ENCODE results near the gene FASTKD3.

GRCh38 chr5:7908317-7908716 lies 39.5 kb upstream of the FASTKD3 start:
- TF ChIP-seq POLR2A (IDR thresholded peaks at IDR 0.05; ENCODE audit: low read depth, low read length) (no peak), CTCF (conservative IDR thresholded peaks at IDR 0.05; ENCODE audit: low read depth, low read length) (no peak), RFX5 (IDR thresholded peaks at IDR 0.05; ENCODE audit: low read depth, low read length) (no peak), ELK1 (IDR thresholded peaks at IDR 0.05; ENCODE audit: borderline replicate concordance, low read depth, low read length) (no peak), USF2 (IDR thresholded peaks at IDR 0.05; ENCODE audit: low read depth, low read length) (no peak), BHLHE40 (IDR thresholded peaks at IDR 0.05; ENCODE audit: low read depth, low read length) (no peak), FOS (IDR thresholded peaks at IDR 0.05; ENCODE audit: low read depth, low read length) (no peak), SMC3 (IDR thresholded peaks at IDR 0.05; ENCODE audit: low read depth, low read length) (no peak), RAD21 (IDR thresholded peaks at IDR 0.05; ENCODE audit: low read length) (no peak), RCOR1 (IDR thresholded peaks at IDR 0.05; ENCODE audit: insufficient replicate concordance, low read length) (no peak), MXI1 (IDR thresholded peaks at IDR 0.05; ENCODE audit: borderline replicate concordance, low read depth, low read length) (no peak), CEBPB (IDR thresholded peaks at IDR 0.05; ENCODE audit: low read depth, low read length) (no peak), CHD1 (IDR thresholded peaks at IDR 0.05; ENCODE audit: low read depth, low read length) (no peak), MAFK (IDR thresholded peaks at IDR 0.05; ENCODE audit: low read depth, low read length) (no peak)

Data from IMR-90 (cell line).